ENCODE results near the gene ZNF281.
A peak's percentile ranks its signal among the peaks of the same experiment; 100 is the strongest.
"Not testable (repeated sequence)": the region's sequence is repeated elsewhere in the genome, so short reads cannot be mapped to it uniquely, and the experiment has no call there.

ZNF281 gene, protein sequence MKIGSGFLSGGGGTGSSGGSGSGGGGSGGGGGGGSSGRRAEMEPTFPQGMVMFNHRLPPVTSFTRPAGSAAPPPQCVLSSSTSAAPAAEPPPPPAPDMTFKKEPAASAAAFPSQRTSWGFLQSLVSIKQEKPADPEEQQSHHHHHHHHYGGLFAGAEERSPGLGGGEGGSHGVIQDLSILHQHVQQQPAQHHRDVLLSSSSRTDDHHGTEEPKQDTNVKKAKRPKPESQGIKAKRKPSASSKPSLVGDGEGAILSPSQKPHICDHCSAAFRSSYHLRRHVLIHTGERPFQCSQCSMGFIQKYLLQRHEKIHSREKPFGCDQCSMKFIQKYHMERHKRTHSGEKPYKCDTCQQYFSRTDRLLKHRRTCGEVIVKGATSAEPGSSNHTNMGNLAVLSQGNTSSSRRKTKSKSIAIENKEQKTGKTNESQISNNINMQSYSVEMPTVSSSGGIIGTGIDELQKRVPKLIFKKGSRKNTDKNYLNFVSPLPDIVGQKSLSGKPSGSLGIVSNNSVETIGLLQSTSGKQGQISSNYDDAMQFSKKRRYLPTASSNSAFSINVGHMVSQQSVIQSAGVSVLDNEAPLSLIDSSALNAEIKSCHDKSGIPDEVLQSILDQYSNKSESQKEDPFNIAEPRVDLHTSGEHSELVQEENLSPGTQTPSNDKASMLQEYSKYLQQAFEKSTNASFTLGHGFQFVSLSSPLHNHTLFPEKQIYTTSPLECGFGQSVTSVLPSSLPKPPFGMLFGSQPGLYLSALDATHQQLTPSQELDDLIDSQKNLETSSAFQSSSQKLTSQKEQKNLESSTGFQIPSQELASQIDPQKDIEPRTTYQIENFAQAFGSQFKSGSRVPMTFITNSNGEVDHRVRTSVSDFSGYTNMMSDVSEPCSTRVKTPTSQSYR

DNA sequence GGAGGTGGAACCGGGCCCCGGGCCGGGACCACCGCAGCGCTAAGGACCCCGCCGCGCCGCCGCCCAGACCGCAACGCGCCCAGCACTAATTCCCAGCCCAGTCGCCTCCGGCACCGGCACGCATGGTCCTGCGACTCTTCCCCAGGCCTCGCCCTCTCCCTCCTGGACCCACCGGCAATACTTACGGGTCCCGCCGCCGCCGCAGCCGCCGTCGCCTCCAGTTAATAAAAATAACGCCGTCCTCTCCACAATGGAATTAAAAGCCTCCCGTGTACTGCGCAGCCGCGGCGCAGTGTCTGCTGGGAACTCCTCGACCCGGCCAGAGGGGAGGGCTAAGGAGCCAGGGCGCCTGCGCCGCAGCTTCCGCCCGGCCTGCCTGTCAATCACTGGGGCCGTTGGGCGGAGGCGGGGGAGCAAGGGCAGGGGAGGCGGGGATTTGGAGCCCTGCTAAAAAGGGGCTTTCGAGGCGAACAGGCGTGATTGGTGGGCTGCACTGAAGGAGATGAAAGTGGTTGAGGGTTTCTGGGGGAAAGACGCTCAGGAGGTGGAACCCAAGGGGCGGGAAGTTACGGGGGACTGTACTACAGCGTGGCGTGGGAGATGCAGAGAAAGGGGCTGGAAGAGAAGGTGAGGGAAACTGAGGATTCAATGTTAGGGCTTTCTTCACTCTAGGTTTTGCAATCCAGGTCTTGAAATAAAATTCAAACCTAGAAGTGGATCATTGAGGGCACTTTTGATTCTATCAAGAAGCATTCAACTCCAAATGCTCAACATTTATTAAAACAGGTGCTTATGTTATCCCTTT is at the start of gene ZNF281:
Gene ZNF281, minus strand, starts transcription at position 276 of the 805 bp plus-strand sequence. CDS start 331 bp downstream, outside the sequence.
- DNase-seq: peak; percentile 95
- in situ Hi-C loops (cut with HindIII; ENCODE audit: low pct_ligation_motif_present, low pct_unique_long_range_greater_than_20kb, low sequenced_read_pairs): no loop called here

DNA sequence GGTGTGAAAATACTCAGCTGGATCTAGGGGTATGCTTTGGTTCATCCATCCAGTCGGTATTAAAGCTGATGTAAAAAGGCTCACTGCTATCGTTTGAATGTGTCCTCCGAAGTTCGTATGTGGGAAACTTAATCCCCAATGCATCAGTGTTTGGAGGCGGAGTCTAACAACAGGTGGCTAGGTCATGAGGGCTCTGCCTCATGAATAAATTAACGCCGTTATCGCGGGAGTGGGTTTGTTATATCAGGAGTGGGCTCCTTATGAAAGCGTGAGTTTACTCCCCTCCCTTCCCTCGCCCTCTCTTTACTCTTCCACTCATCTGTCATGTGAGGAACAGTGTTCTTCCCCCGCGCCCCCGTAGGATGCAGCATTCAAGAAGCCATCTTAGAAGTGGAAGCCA is 48.9 kb upstream of the ZNF281 start:
- in situ Hi-C loops (cut with HindIII; ENCODE audit: low pct_ligation_motif_present, low pct_unique_long_range_greater_than_20kb, low sequenced_read_pairs): no loop called here
- no peak for DNase-seq

DNA sequence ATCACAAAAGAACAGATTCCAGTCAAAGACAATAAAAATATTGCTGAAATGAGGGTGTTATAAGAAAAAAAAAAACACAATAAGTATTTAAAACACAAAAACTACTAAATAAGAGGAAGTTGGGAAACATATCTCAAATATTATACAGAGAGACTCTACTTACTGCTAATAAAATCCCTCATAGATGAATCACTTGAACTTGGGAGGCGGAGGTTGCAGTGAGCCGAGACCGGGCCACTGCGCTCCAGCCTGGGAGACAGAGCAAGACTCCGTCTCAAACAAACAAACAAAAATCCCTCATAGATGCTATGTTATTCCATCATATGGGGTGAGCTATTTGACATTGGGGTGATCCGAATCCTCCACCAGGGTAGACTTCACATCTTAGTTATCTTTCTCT is 48.0 kb upstream of the ZNF281 start:
- in situ Hi-C loops (cut with HindIII; ENCODE audit: low pct_ligation_motif_present, low pct_unique_long_range_greater_than_20kb, low sequenced_read_pairs): no loop called here
- DNase-seq: peak; percentile 33

DNA sequence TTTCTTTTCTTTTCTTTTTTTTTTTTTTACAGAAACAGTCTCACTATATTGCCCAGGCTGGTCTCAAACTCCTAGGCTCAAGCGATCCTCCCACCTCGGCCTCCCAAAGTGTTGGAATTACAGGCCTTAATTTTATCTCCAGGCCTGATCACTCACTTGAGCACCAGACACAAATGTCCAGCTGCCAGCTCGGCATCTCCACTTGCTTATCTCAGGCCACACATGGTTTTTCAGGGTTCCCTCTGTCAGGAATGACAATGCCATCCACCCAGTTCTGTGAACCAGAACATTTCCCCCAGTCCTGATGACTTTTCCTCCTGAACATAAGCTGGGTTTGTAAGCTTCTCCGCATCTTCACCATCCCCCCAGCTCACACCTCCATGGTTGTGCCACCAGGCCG is 44.6 kb upstream of the ZNF281 start:
- in situ Hi-C loops (cut with HindIII; ENCODE audit: low pct_ligation_motif_present, low pct_unique_long_range_greater_than_20kb, low sequenced_read_pairs): no loop called here
- no peak for DNase-seq

DNA sequence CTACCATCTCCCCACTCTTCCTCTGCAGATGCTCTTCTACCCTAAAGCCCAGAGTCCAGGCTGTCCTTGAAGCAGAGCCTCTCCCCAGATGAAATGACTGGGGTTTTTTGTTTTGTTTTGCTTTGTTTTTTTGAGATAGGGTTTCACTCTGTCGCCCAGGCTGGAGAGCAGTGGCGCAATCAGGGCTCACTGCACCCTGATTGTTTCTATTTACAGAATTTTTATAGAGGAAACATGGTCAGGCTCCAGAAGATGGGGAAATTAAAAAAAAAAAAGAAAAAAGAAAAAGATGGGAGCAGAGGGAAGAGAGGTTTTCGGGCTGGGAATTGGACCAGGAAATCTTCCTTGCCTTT is 43.7 kb upstream of the ZNF281 start:
- no peak for DNase-seq
- in situ Hi-C loops (cut with HindIII; ENCODE audit: low pct_ligation_motif_present, low pct_unique_long_range_greater_than_20kb, low sequenced_read_pairs): no loop called here

DNA sequence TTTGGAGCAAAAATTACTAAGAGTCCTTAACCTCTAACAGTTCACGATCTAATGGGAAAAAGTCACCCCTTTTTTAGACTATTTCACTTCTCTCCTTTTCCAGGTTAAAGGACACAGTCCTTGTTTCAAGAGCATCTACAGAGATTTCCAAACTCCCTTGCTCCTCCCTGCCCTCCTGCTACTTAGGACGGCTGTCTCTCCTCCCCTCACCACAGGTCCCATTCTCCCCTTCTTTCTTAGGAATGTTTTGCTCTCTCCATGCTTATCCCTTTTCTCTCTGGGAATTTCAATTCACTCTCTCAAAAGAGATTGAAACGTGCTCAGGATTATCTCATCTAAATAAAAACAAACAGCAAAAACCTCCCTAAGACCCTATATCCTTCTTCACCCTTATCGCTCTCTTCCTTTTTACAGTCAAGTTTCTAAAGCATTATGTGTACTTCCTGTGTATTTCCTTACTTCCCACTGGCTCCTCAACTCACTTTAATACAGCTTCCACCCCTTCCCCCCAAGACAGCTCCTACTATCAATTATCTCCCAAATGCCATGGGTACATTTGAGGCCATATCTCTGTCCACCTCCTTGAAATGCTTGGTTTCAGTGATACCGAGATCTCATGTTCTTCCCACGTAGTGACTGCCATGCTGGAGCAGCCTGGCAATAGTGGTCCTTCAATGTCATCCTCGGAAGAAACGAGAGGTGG is 43.2 kb upstream of the ZNF281 start:
- no peak for DNase-seq
- in situ Hi-C loops (cut with HindIII; ENCODE audit: low pct_ligation_motif_present, low pct_unique_long_range_greater_than_20kb, low sequenced_read_pairs): no loop called here

DNA sequence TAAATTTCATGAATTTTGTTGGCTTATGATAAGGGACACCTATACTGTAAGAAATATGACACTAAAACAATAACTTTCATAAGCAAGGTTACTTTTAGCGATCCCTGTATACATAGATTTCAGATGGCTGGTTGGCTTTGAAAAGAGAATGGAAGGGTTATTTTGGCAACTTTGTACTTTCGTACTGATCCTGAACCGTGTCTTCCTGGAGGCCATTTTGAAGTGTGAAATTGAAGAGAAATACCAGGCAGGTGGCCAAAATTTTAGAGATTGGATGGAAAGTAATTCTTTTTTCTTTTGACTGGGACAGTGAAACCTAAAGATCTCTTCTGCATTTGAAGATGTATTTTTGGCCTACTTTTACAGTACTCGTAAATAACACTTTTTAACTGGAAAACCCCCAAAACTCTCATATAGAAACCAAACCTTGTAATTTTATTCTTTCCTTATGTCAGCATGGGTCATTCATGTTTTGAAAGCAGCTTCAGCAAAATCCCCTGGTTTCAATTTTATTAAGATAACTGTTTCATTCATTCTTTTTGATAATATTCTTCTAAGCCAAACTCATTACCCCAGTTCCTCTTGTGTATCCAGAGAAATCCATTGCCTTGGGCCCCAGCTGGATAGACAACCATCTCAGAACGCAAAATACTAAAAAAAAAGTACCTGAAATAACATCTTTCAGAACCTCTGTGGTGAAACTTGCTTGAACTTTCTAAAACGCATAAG is 38.4 kb upstream of the ZNF281 start:
- no peak for DNase-seq
- in situ Hi-C loops (cut with HindIII; ENCODE audit: low pct_ligation_motif_present, low pct_unique_long_range_greater_than_20kb, low sequenced_read_pairs): no loop called here

DNA sequence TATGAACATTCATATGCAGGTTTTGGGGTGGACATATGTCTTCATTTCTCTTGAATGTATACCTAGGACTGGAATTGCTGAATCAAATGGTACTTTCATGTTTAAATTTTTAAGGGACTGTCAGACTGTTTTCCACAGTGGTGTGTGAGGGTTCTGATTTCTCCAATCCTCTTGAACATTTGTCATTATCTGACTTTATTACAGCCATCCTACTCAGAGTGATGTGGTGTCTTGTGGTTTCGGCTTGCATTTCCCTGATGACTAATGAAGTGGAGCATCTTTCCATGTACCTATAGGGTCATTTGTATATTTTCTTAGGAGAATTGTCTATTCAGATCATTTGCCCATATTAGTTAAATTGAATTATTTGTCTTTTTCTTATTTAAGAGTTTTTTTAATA is 35.4 kb upstream of the ZNF281 start:
- no peak for DNase-seq
- in situ Hi-C loops (cut with HindIII; ENCODE audit: low pct_ligation_motif_present, low pct_unique_long_range_greater_than_20kb, low sequenced_read_pairs): no loop called here

DNA sequence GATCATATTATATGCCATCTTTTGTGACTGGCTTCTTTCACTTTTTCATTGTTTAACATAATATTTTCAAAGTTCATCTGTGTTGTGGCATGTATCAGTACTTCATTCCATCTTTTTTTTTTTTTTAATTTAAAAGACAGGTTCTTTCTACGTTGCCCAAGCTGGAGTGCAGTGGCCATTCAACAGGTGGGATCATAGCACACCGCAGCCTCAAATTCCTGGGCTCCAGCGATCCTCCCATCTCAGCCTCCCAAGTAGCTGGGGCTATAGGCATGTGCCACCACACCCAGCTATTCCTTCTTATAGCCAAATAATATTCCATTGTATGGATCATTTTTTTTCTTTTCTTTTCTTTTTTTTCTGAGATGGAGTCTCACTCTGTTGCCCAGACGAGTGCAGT is 34.6 kb upstream of the ZNF281 start:
- no peak for DNase-seq
- in situ Hi-C loops (cut with HindIII; ENCODE audit: low pct_ligation_motif_present, low pct_unique_long_range_greater_than_20kb, low sequenced_read_pairs): no loop called here

DNA sequence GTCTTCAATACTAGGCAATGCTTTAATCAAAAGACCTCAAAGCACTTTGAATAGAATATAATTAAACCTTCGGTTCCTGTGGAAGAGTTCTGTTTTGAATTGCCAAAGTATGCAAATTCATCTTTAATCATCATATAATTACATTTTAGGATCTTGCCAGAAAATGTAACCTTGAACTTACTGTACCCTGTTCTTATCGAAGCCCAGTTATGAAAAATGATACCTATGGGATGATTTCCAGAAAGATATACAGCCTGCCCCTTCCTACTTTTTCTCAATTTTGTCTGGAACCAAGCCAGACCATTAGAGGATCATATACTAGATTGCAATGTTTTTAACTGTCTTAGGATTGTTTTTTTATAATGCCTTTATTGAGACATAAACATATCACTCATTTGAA is 34.0 kb upstream of the ZNF281 start:
- in situ Hi-C loops (cut with HindIII; ENCODE audit: low pct_ligation_motif_present, low pct_unique_long_range_greater_than_20kb, low sequenced_read_pairs): no loop called here
- no peak for DNase-seq

DNA sequence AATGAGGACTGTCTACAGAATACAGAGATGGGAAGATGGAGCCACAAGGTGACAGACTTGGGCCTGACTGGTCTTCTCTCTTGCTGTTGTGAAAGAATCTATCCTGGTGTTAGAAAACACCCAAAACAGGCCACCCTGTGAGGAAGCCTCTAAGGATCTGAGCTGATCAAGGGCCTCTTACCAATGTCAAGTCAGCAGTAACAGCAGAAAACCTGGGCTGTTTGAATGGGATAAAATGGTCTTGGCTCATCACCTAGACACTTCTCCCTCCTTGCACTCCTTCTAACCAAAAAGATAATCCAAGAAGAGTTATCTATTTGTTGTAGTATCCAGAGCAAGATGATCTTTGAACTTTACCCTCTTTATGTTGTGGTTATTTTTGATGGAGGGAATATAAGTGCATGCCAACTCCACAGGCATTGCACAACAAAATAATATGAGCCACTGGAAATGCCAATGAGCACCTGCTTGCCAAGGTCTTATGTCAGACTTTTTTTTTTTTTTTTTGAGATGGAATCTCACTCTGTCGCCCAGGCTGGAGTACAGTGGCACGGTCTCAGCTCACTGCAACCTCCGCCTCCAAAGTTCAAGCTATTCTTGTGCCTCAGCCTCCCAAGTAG is 32.8 kb upstream of the ZNF281 start:
- in situ Hi-C loops (cut with HindIII; ENCODE audit: low pct_ligation_motif_present, low pct_unique_long_range_greater_than_20kb, low sequenced_read_pairs): no loop called here
- no peak for DNase-seq

DNA sequence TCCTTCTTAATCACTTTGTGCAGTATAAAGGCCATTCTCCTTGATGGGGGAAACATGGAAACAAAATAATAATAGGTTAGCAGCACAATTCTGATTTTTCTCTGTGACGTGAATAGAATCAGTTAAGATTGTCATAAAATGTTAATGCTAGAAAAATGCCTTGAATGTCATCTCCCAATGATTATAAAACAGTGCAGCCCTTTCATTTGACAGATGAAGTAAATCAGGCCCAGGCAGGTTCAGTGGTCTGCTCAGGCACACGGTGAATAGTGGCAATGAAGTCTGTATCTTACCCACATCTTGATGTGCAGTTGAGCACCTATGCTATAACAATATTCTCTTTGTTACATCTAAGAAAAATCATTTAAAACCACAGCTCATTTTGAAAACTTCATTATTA is 32.2 kb upstream of the ZNF281 start:
- in situ Hi-C loops (cut with HindIII; ENCODE audit: low pct_ligation_motif_present, low pct_unique_long_range_greater_than_20kb, low sequenced_read_pairs): no loop called here
- no peak for DNase-seq

DNA sequence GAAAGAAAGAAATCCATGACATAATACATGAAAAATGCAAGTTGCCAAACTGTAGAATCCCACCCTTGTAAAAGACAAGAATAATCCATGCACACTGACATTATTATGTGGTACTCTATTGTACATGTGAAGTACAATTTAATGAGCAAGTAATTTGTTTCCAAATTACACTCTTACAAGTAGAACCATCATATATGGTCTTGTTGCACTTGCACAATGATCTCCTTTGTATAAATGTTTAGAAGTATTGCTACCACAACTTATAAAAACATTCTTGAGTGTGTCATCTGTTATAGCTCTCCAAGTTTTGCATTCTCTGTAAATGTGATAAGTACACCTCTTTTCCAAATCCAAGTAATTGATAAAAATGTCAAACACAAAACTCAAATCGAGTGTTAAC is 29.1 kb upstream of the ZNF281 start:
- no peak for DNase-seq
- in situ Hi-C loops (cut with HindIII; ENCODE audit: low pct_ligation_motif_present, low pct_unique_long_range_greater_than_20kb, low sequenced_read_pairs): no loop called here

DNA sequence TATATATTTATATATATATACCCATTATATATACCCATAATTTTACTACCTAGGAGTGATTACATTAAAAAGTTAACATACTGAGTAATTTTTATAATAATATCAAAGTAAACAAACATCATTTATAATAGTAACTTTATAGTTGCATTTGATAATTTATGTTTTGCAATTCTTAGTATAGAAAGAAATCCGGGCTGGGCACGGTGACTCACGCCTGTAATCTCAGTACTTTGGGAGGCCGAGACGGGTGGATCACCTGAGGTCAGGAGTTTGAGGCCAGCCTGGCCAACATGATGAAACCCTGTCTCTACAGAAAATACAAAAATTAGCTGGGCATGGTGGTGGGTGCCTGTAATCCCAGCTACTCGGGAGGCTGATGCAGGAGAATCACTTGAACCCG is 28.6 kb upstream of the ZNF281 start:
- DNase-seq; in situ Hi-C loops (cut with HindIII; ENCODE audit: low pct_ligation_motif_present, low pct_unique_long_range_greater_than_20kb, low sequenced_read_pairs): not testable (repeated sequence)

DNA sequence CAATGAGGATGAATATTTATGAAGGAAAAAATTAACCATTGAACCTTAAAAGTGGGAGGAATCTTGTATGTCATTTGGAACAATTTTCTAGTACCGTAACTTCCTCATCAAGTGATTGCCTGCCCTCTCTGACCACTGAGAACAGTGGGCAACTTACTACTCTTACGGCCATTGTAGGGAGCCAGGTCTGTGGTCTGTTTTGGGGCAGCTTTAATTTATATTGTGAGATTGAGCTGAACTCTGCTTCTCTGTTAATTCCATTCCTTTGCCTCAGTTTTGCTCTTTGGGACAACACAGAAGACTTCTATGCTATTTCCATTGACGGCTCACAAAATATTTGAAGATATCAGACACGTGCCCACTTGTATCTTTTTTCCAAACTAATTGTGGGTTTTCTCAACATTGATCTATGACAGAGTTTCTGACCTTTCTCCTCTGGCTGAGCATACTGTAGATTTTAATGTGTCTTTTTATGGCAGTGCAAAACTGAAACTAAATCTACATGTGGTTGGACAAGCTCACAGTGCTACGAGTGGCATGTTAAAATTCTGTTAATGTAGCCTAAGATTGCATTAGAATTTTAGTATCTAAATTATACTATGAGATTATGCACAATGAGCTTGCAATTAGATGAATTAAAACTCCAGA is 27.8 kb upstream of the ZNF281 start:
- peak; percentile 25 for DNase-seq

DNA sequence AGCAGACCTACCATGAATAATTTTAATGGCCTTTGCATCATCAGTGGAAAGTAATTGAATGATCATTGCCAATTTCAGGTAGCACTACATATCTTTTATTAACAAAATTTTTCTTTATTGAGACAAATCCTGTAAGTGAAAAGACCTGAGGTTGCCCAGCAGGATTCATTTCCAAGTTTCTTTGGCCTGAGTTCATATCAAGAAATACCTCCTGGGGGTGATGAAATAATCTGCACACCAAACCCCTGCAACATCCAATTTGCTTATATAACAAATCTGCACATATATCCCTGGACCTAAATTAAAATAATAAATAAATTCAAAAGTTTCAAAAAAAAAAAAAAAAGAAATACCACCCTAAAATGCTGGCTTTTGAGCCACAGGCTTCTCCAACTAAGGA is 27.3 kb upstream of the ZNF281 start:
- no peak for DNase-seq
- in situ Hi-C loops (cut with HindIII; ENCODE audit: low pct_ligation_motif_present, low pct_unique_long_range_greater_than_20kb, low sequenced_read_pairs): no loop called here

More for the DNA sequence above, 27.8 kb upstream of the ZNF281 start:
- in situ Hi-C loops (cut with HindIII; ENCODE audit: low pct_ligation_motif_present, low pct_unique_long_range_greater_than_20kb, low sequenced_read_pairs): no loop called here

DNA sequence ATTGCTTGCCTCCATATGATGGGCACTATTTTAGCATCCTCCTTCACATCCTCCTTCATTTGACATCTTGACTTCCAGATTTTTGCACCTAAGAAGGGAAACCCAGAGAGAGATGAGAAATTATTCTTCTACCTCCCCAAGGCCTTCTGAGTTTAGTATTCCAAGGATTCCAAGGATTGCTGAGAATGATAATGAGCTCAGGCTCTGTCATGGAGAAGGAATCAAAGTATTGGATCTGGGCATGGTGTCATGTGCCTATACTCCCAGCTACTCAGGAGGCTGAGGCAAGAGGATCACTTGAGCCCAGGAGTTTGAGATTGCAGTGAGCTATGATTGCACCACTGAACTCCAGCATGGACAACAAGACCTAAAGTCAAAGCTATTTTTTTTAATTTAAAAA is 26.6 kb upstream of the ZNF281 start:
- in situ Hi-C loops (cut with HindIII; ENCODE audit: low pct_ligation_motif_present, low pct_unique_long_range_greater_than_20kb, low sequenced_read_pairs): no loop called here
- DNase-seq: no peak

Data from ACHN (cell line).